ENCODE measurements around the gene NINL.

The NINL gene

GRCh38 chr20:25407311-25408169 is 177.8 kb downstream of the NINL start, which contains the start of gene GINS1:
Gene GINS1 (plus strand): TSS chr20:25407673. CDS start chr20:25407821, 148 bp downstream.
- TF ChIP-seq TAF1 (IDR thresholded peaks at IDR 0.05; ENCODE audit: low read depth) (peak; percentile 93), MAX (IDR thresholded peaks at IDR 0.05) (peak; percentile 95), EP300 (IDR thresholded peaks at IDR 0.05; ENCODE audit: borderline replicate concordance) (peak; percentile 54; the same call in 1 of the 2 replicates), CEBPB (IDR thresholded peaks at IDR 0.05) (no peak; the same call in 1 of the 2 replicates), RAD21 (IDR thresholded peaks at IDR 0.05; ENCODE audit: low read depth) (no peak), TCF12 (IDR thresholded peaks at IDR 0.05; ENCODE audit: low read depth) (peak; percentile 81), NFIC (IDR thresholded peaks at IDR 0.05) (peak; percentile 39; the same call in 1 of the 2 replicates), TEAD4 (IDR thresholded peaks at IDR 0.05) (peak; percentile 96), USF1 (IDR thresholded peaks at IDR 0.05) (no peak), FOXM1 (IDR thresholded peaks at IDR 0.05; ENCODE audit: borderline replicate concordance, low read depth) (peak; percentile 86), REST (IDR thresholded peaks at IDR 0.05; ENCODE audit: low read depth) (no peak), YY1 (IDR thresholded peaks at IDR 0.05; ENCODE audit: low read depth) (peak; percentile 85), CREB1 (IDR thresholded peaks at IDR 0.05; ENCODE audit: low read depth) (peak; percentile 48; the same call in 1 of the 2 replicates), EGR1 (IDR thresholded peaks at IDR 0.05) (peak; percentile 42), ZBTB7A (IDR thresholded peaks at IDR 0.05; ENCODE audit: low read depth) (peak; percentile 99)

Measured in Ishikawa (cell line).